Endothelial cell of umbilical vein (primary cell): ENCODE results near the gene ERVK3-1.

Source experiments
- CTCF ChIP-seq, 2 donors: IDR thresholded peaks; 1 replicate in 1 of 2; 2 replicates in 1 of 2; pipeline ENCODE4 v1.5.1; 2011; ENCODE audit warnings: low read length in 2 of 2, mild to moderate bottlenecking in 2 of 2, moderate library complexity in 2 of 2, control low read depth in 1 of 2, inconsistent platforms in 1 of 2, low read depth in 1 of 2; ENCODE audit not compliant: insufficient read depth in 1 of 2; ENCODE audit errors: extremely low read depth in 1 of 2
- EZH2 ChIP-seq: IDR thresholded peaks from 2 replicates; pipeline ENCODE4 v1.6.1; 2012; ENCODE audit warnings: borderline replicate concordance, low read depth, mild to moderate bottlenecking, moderate library complexity, low read length, inconsistent platforms; ENCODE audit not compliant: severe bottlenecking
- JUN ChIP-seq: IDR thresholded peaks from 2 replicates; pipeline ENCODE4 v1.6.1; 2011; ENCODE audit warnings: borderline replicate concordance, low read depth; ENCODE audit not compliant: insufficient read length, insufficient read depth
- MAX ChIP-seq: IDR thresholded peaks from 2 replicates; pipeline ENCODE4 v1.6.1; 2011; ENCODE audit not compliant: insufficient read depth, insufficient read length
- MYC ChIP-seq: IDR thresholded peaks from one replicate; pipeline ENCODE4 v1.6.1; 2011; ENCODE audit warnings: mild to moderate bottlenecking, low read depth, low read length
- POLR2A ChIP-seq: IDR thresholded peaks from 2 replicates; pipeline ENCODE4 v1.6.1; 2012; ENCODE audit warnings: low read depth, mild to moderate bottlenecking, control low read depth, low read length
- POLR2AphosphoS5 ChIP-seq: IDR thresholded peaks from 2 replicates; pipeline ENCODE4 v1.6.1; 2012; ENCODE audit warnings: low read depth, mild to moderate bottlenecking, control low read depth, low read length, moderate library complexity; ENCODE audit not compliant: insufficient read depth

DNA sequence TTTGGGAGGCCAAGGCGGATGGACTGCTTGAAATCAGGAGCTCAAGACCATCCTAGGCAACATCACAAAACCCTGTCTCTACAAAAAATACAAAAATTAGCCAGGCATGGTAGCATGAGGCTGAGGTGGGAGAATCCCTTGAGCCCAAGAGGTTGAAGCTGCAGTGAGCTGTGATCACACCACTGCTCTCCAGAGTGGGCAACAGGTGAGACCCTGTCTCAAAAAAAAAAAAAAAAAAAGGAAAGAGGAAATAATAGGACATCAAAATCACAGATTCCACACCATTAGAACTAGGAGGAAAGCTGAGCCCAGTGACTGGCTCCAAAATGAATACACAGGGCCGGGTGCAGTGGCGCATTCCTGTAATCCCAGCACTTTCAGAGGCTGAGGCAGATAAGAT, 29.6 kb upstream of the ERVK3-1 start:
- no peak for TF ChIP-seq MAX
- no peak for TF ChIP-seq POLR2AphosphoS5
- TF ChIP-seq CTCF (IDR thresholded peaks at IDR 0.05; ENCODE audit: extremely low read depth in 1 of 2, insufficient read depth in 1 of 2, low read depth in 1 of 2, low read length in 2 of 2) = no peak
- no peak for TF ChIP-seq EZH2
- TF ChIP-seq POLR2A = no peak
- TF ChIP-seq JUN = no peak
- TF ChIP-seq MYC = no peak
